ENCODE data around the gene FYTTD1. TPM values are rescaled to one million over a fixed set of nuclear protein-coding genes. Genes with fewer than 3 reads are reported as not detected.

Gene FYTTD1, protein sequence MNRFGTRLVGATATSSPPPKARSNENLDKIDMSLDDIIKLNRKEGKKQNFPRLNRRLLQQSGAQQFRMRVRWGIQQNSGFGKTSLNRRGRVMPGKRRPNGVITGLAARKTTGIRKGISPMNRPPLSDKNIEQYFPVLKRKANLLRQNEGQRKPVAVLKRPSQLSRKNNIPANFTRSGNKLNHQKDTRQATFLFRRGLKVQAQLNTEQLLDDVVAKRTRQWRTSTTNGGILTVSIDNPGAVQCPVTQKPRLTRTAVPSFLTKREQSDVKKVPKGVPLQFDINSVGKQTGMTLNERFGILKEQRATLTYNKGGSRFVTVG
- polyA plus RNA-seq (2012; ENCODE audit: insufficient read length, low read depth), result 29.4 TPM

- peak in 1 of 2 experiments; percentile 33; a peak in 1 of 4 replicates for TF ChIP-seq REST (IDR thresholded peaks at IDR 0.05; ENCODE audit: insufficient read depth in 1 of 2, low read depth in 2 of 2, low read length in 2 of 2)
- no peak for TF ChIP-seq TAF1 (IDR thresholded peaks at IDR 0.05; ENCODE audit: borderline replicate concordance, insufficient read depth, low read length)
- no peak for TF ChIP-seq SIN3A (IDR thresholded peaks at IDR 0.05; ENCODE audit: borderline replicate concordance, insufficient read depth, low read length)
- TF ChIP-seq FOXP2 (optimal IDR thresholded peaks at IDR 0.05; ENCODE audit: borderline replicate concordance, extremely low read depth, extremely low read length, insufficient read depth), result no peak
- peak; percentile 65 for TF ChIP-seq POLR2AphosphoS5 (IDR thresholded peaks at IDR 0.05; ENCODE audit: low read depth, low read length)
These were observed at the start of gene FYTTD1 for GRCh38 chr3:197749601-197750395. FYTTD1 (plus strand) TSS chr3:197749883; CDS start chr3:197749972, 89 bp downstream.

DNA sequence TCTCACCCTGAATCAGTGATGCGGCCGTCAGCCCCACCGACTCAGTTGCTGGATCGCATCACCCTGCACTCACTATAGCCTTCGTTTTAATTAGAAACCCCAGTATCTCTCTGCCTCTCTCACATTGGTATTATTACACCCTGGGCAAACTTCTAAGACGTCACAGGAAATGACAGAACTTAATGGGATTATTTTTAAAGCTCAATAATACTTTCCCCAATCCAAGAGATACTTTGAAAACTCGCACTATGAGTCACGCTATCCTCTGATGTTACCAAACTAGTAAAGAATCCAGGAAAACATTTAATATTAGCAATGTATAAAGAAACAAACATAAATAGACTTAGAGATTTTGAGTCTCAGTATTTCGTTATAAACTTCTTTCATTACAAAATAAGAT is 49.6 kb upstream of the FYTTD1 start:
- TF ChIP-seq FOXP2 (optimal IDR thresholded peaks at IDR 0.05; ENCODE audit: borderline replicate concordance, extremely low read depth, extremely low read length, insufficient read depth), result no peak
- TF ChIP-seq POLR2AphosphoS5 (IDR thresholded peaks at IDR 0.05; ENCODE audit: low read depth, low read length), result no peak
- no peak for TF ChIP-seq SIN3A (IDR thresholded peaks at IDR 0.05; ENCODE audit: borderline replicate concordance, insufficient read depth, low read length)
- TF ChIP-seq TAF1 (IDR thresholded peaks at IDR 0.05; ENCODE audit: borderline replicate concordance, insufficient read depth, low read length), result no peak
- TF ChIP-seq REST (IDR thresholded peaks at IDR 0.05; ENCODE audit: insufficient read depth in 1 of 2, low read depth in 2 of 2, low read length in 2 of 2), result no peak

DNA sequence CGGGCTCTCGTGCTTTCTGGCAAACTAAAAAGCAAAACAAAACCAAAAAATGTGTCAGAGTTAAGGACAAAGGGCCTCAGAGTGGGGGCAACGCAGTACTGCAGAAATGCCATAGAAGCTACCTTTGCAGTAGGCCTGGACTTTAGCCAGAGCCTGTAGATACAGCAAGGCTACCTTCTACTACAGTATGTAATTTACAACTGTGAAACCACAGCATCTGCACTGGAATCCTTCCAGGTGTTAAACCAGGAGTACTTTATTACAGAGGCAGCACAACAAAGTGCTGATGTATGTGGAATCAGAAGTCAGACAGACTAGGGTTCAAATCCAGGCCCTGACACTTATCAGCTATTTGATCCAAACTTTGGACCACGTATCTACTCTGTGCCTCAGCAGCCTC is 47.8 kb upstream of the FYTTD1 start:
- TF ChIP-seq POLR2AphosphoS5 (IDR thresholded peaks at IDR 0.05; ENCODE audit: low read depth, low read length) (no peak), TAF1 (IDR thresholded peaks at IDR 0.05; ENCODE audit: borderline replicate concordance, insufficient read depth, low read length) (no peak), FOXP2 (optimal IDR thresholded peaks at IDR 0.05; ENCODE audit: borderline replicate concordance, extremely low read depth, extremely low read length, insufficient read depth) (no peak)

DNA sequence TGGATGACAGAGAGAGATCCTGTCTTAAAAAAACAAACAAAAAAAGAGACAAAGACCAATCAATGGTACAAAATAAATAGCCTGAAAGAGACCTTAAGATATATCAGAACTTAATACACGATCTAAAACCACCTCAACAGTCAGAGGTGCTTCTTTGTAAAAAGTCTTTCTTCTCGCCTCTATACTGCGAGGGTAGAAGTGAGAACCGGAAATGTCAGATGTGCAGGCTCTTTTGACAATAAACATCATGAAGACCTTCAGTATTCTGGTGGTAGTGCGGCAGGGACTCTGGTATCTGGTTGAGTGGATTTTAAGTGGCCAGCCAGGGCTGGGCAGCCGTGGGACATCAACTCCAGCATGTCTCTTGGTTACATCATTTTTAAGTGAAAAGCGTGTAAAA is 43.0 kb upstream of the FYTTD1 start:
- TF ChIP-seq FOXP2 (optimal IDR thresholded peaks at IDR 0.05; ENCODE audit: borderline replicate concordance, extremely low read depth, extremely low read length, insufficient read depth) (no peak), REST (IDR thresholded peaks at IDR 0.05; ENCODE audit: insufficient read depth in 1 of 2, low read depth in 2 of 2, low read length in 2 of 2) (no peak), TAF1 (IDR thresholded peaks at IDR 0.05; ENCODE audit: borderline replicate concordance, insufficient read depth, low read length) (no peak), POLR2AphosphoS5 (IDR thresholded peaks at IDR 0.05; ENCODE audit: low read depth, low read length) (no peak), SIN3A (IDR thresholded peaks at IDR 0.05; ENCODE audit: borderline replicate concordance, insufficient read depth, low read length) (no peak)

DNA sequence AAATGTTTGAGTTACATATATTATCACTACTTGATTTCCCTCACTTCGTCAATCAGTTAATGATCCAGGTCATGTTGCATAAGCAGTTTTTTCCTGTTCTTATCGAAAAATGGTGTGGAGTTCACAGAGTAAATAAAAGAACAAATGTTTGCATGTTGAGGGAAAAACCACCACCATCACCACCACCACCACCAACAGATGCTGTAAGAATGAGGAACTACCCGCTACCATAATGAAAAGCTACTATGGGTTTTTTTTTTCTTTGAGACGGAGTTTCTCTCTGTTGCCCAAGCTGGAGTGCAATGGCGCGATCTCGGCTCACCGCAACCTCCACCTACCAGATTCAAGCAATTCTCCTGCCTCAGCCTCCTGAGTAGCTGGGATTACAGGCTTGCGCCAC is 40.5 kb upstream of the FYTTD1 start:
- TF ChIP-seq TAF1 (IDR thresholded peaks at IDR 0.05; ENCODE audit: borderline replicate concordance, insufficient read depth, low read length) (no peak), POLR2AphosphoS5 (IDR thresholded peaks at IDR 0.05; ENCODE audit: low read depth, low read length) (no peak), SIN3A (IDR thresholded peaks at IDR 0.05; ENCODE audit: borderline replicate concordance, insufficient read depth, low read length) (no peak), FOXP2 (optimal IDR thresholded peaks at IDR 0.05; ENCODE audit: borderline replicate concordance, extremely low read depth, extremely low read length, insufficient read depth) (no peak)

Measured in PFSK-1 (cell line).